CD14-positive monocyte (primary cell): ENCODE data around the gene FIGLA. TPM values are rescaled to one million over a fixed set of nuclear protein-coding genes. Genes with fewer than 3 reads are reported as not detected.
"Not testable (repeated sequence)": the region's sequence is repeated elsewhere in the genome, so short reads cannot be mapped to it uniquely, and the experiment has no call there.

Experiments
- DNase-seq, 3 donors: peaks; one replicate each; pipeline ENCODE4 v3.0.0-alpha.2; 2011 to 2022
- H2AFZ ChIP-seq: 2 replicates; pipeline ENCODE4 v1.6.0; 2012; ENCODE audit warnings: mild to moderate bottlenecking, low read depth, low read length, inconsistent platforms; ENCODE audit not compliant: insufficient read depth, poor library complexity, severe bottlenecking
- H3K27ac ChIP-seq, 2 donors: 1 replicate in 1 of 2; 2 replicates in 1 of 2; pipeline ENCODE4 v1.5.1; 2012 to 2013; ENCODE audit warnings: low read length in 2 of 2, control low read depth in 1 of 2, inconsistent platforms in 1 of 2, low read depth in 1 of 2, mild to moderate bottlenecking in 1 of 2
- H3K27me3 ChIP-seq, 2 donors: one replicate each; pipeline versions ENCODE4 v1.6.0 to v1.6.1; 2011 to 2013; ENCODE audit warnings: low read length in 2 of 2; ENCODE audit not compliant: control insufficient read depth in 2 of 2, insufficient read depth in 2 of 2
- H3K36me3 ChIP-seq, 2 donors: replicated peaks in 1 of 2; 1 replicate in 1 of 2; 2 replicates in 1 of 2; pipeline versions ENCODE4 v1.5.1 to v1.6.1; 2012 to 2013; ENCODE audit warnings: low read length in 2 of 2, control low read depth in 1 of 2, inconsistent platforms in 1 of 2, mild to moderate bottlenecking in 1 of 2; ENCODE audit not compliant: insufficient read depth in 2 of 2, control insufficient read depth in 1 of 2
- H3K4me1 ChIP-seq, 2 donors: 1 replicate in 1 of 2; 2 replicates in 1 of 2; pipeline versions ENCODE4 v1.5.1 to v1.6.1; 2012 to 2013; ENCODE audit warnings: low read length in 2 of 2, control low read depth in 1 of 2, inconsistent platforms in 1 of 2, mild to moderate bottlenecking in 1 of 2, moderate library complexity in 1 of 2; ENCODE audit not compliant: insufficient read depth in 2 of 2, control insufficient read depth in 1 of 2
- H3K4me2 ChIP-seq: replicated peaks from 2 replicates; pipeline ENCODE3; 2012; ENCODE audit warnings: low read length, moderate library complexity, mild to moderate bottlenecking; ENCODE audit not compliant: poor library complexity, severe bottlenecking; ENCODE audit errors: extremely low read depth
- H3K4me3 ChIP-seq, 3 experiments: fragments of 200-600 bp in 1 of 3; sonication (generic) in 1 of 3; replicated peaks in 1 of 3; 1 replicate in 2 of 3; 2 replicates in 1 of 3; pipeline ENCODE4 v1.5.1; 2011 to 2013; ENCODE audit warnings: low read length in 3 of 3, mild to moderate bottlenecking in 3 of 3, control low read depth in 2 of 3, low read depth in 2 of 3, inconsistent platforms in 1 of 3, moderate library complexity in 1 of 3
- H3K79me2 ChIP-seq: 2 replicates; pipeline ENCODE4 v1.6.0; 2012; ENCODE audit warnings: mild to moderate bottlenecking, control low read depth, inconsistent platforms, low read length, moderate library complexity; ENCODE audit not compliant: insufficient read depth
- H3K9ac ChIP-seq: 2 replicates; pipeline ENCODE4 v1.6.0; 2017; ENCODE audit warnings: low read length, mild to moderate bottlenecking; ENCODE audit not compliant: insufficient read depth, poor library complexity, severe bottlenecking
- H3K9me3 ChIP-seq, 2 donors: replicated peaks in 1 of 2; 1 replicate in 1 of 2; 2 replicates in 1 of 2; pipeline versions ENCODE4 v1.5.1 to v1.6.1; 2012 to 2013; ENCODE audit warnings: low read length in 2 of 2, control low read depth in 1 of 2; ENCODE audit not compliant: control insufficient read depth in 1 of 2, insufficient read depth in 1 of 2
- H4K20me1 ChIP-seq: 2 replicates; pipeline ENCODE4 v1.6.0; 2012; ENCODE audit warnings: mild to moderate bottlenecking, low read length, control low read depth, moderate library complexity; ENCODE audit not compliant: insufficient read depth
- H3K27ac Mint-ChIP-seq, 7 donors: one replicate each; pipeline ENCODE4 v1.8.0; 2020; ENCODE audit warnings: mild to moderate bottlenecking in 7 of 7, mixed read lengths in 7 of 7, moderate library complexity in 6 of 7, inconsistent platforms in 2 of 7
- H3K27me3 Mint-ChIP-seq, 3 donors: one replicate each; pipeline ENCODE4 v1.8.0; 2021 to 2022; ENCODE audit warnings: low read depth in 3 of 3, mild to moderate bottlenecking in 3 of 3, mixed read lengths in 3 of 3, moderate library complexity in 3 of 3, inconsistent platforms in 1 of 3
- H3K36me3 Mint-ChIP-seq, 2 donors: one replicate each; pipeline ENCODE4 v1.8.0; 2020; ENCODE audit warnings: mixed read lengths in 2 of 2, inconsistent platforms in 1 of 2, mild to moderate bottlenecking in 1 of 2
- H3K4me1 Mint-ChIP-seq: one replicate; pipeline ENCODE4 v1.8.0; 2020; ENCODE audit warnings: mild to moderate bottlenecking, mixed read lengths
- H3K4me3 Mint-ChIP-seq, 2 donors: one replicate each; pipeline ENCODE4 v1.8.0; 2020; ENCODE audit warnings: mild to moderate bottlenecking in 2 of 2, mixed read lengths in 2 of 2, moderate library complexity in 1 of 2
- H3K9me3 Mint-ChIP-seq, 7 donors: one replicate each; pipeline ENCODE4 v1.8.0; 2020 to 2022; ENCODE audit warnings: mixed read lengths in 7 of 7, mild to moderate bottlenecking in 6 of 7, moderate library complexity in 6 of 7, inconsistent platforms in 2 of 7
- CTCF ChIP-seq: fragments of 200-600 bp; IDR thresholded peaks from one replicate; pipeline ENCODE4 v1.8.0; 2022; ENCODE audit warnings: antibody characterized with exemption, mild to moderate bottlenecking
- WGBS: methylation state at CpG from one replicate; pipeline ENCODE4 v1.1.5; 2013; ENCODE audit warnings: missing lambda C conversion rate; ENCODE audit not compliant: insufficient coverage; 5-methylcytosine and 5-hydroxymethylcytosine counted together
- intact Hi-C, 2 donors: fragments of 100-400 bp; cut with micrococcal nuclease; formaldehyde crosslinking; loops; one replicate each; pipeline versions ENCODE4 v1.15.0 to v1.15.1; 2023
- polyA plus RNA-seq, 3 donors: library from polyadenylated mRNA; depleted of rRNA in 1 of 3; unstranded in 2 of 3; stranded (reverse) in 1 of 3; fragments of 300-500 nt in 2 of 3; fragments of >200 nt in 1 of 3; fragmentation: Illumina TruSeq in 2 of 3; gene quantifications; 1 replicate in 2 of 3; 2 replicates in 1 of 3; pipeline ENCODE4 v1.2.3, GENCODE V29; 2012 to 2021

Gene FIGLA
- polyA plus RNA-seq, 3 donors, result 0.13 TPM; not detected in 2

GRCh38 chr2:70743068-70743467 lies 47.4 kb downstream of the FIGLA start:
- H3K27me3 ChIP-seq, result peaks cover 5 to 6% of the 10 kb centered on the region in 2 donors
- Mint-ChIP-seq H3K27ac (no peak overlapping the region), H3K9me3 (peaks cover 0 to 6% (median 3%) of the 10 kb centered on the region in 7 donors), H3K27me3 (peaks cover 5 to 25% (median 6%) of the 10 kb centered on the region in 3 donors), H3K4me1 (no peaks in the 10 kb centered on the region), H3K36me3 (no peaks in the 10 kb centered on the region), H3K4me3 (no peak overlapping the region)
- H3K36me3 ChIP-seq, result no peaks in the 10 kb centered on the region
- no peak overlapping the region for H2AFZ ChIP-seq
- H3K27ac ChIP-seq, result no peak overlapping the region
- no peaks in the 10 kb centered on the region for H3K79me2 ChIP-seq
- TF ChIP-seq CTCF, result no peak
- H3K4me2 ChIP-seq, result no peak overlapping the region
- intact Hi-C loops, result no loop called here
- no peak overlapping the region for H3K9ac ChIP-seq
- H3K4me1 ChIP-seq, result no peaks in the 10 kb centered on the region
- no peak for DNase-seq
- no peaks in the 10 kb centered on the region for H3K9me3 ChIP-seq
- H4K20me1 ChIP-seq, result no peaks in the 10 kb centered on the region
- no CpG with 5 or more reads among the region's 4 CpGs for WGBS
- H3K4me3 ChIP-seq, result no peak overlapping the region

- H3K36me3 Mint-ChIP-seq, H2AFZ ChIP-seq, H4K20me1 ChIP-seq, H3K27ac ChIP-seq, H3K79me2 ChIP-seq, H3K9me3 ChIP-seq, H3K4me3 Mint-ChIP-seq, H3K4me3 ChIP-seq, H3K4me2 ChIP-seq, H3K4me1 Mint-ChIP-seq, intact Hi-C loops, H3K36me3 ChIP-seq, H3K9me3 Mint-ChIP-seq, H3K27ac Mint-ChIP-seq, DNase-seq, H3K4me1 ChIP-seq, H3K9ac ChIP-seq: not testable (repeated sequence)
- H3K27me3 ChIP-seq, result peaks cover 9 to 12% of the 10 kb centered on the region in 2 donors
- no CpG with 5 or more reads among the region's 1 CpG for WGBS
- H3K27me3 Mint-ChIP-seq, result peaks cover 4 to 32% (median 13%) of the 10 kb centered on the region in 3 donors
Observed at GRCh38 chr2:70739492-70739891, 51.0 kb downstream of the FIGLA start.
